ENCODE measurements around the gene HORMAD2. TPM values are rescaled to one million over a fixed set of nuclear protein-coding genes. Genes with fewer than 3 reads are reported as not detected.
"Not testable (repeated sequence)": the region's sequence is repeated elsewhere in the genome, so short reads cannot be mapped to it uniquely, and the experiment has no call there.

Gene HORMAD2
- total RNA-seq, 1 donor from 2014 or later = 0.16 TPM

DNA sequence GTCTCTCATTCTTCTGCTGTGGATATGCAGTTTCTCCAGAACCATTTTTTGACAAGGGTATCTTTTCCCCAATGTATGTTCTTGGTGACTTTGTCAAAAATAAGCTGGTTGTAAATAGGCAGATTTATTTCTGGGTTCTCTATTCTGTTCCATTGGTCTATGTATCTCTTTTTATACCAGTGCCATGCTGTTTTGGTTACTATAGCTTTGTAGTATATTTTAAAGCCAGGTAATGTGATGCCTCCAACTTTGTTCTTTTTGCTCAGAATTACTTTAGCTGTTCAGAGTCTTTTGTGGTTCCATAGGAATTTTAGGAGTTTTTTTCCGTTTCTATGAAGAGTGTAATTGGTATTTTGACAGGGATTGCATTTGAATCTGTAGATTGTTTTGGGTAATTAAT lies 12.4 kb downstream of the HORMAD2 start:
- intact Hi-C loops (cut with DNase I) = loop anchor here (5.0 kb wide), 1 partner anchor 460 kb away; no protein-coding TSS in a partner anchor
- no peak for DNase-seq (ENCODE audit: low spot score)

DNA sequence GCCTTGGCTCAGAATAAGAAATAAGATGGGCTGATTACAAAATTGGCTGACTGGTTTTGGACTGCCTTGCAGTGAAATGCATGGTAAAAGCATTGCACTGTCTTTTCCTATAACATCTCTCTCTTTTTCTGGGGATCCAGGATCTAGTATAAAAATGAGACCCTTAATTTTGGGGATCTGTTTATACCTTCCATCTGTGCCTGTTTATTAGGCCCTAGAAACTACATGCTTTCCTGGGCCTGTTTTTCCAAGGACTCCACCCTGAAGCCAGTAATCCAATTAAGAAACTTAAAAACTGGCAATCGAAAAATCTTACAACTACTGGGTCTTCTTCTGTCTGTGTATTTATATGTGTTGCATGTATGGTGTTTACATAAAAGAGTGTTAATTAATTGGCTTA lies 14.5 kb downstream of the HORMAD2 start:
- DNase-seq (ENCODE audit: low spot score) = no peak
- intact Hi-C loops (cut with DNase I) = loop anchor here (5.0 kb wide), 1 partner anchor 463 kb away; no protein-coding TSS in a partner anchor

DNA sequence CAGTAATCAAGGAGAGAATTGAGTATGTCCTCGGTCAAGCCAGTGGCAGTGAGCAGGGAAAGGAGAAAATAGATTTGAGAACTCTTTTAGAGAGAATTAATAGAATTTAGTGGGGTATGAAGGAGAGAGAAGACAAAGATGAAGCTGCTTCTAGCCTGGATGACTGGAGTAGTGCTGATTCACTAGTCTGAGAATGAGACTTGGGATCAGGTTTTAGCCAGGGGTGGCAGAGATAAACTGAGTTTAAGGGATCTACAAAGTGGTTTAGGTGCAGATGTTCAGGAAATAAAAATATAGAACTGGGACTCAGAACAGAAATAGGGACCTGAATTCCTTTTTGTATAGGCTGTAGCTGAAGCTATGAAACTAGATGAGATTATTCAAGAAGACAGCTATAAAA lies 17.6 kb downstream of the HORMAD2 start:
- intact Hi-C loops (cut with DNase I) = no loop called here
- no peak for DNase-seq (ENCODE audit: low spot score)

DNA sequence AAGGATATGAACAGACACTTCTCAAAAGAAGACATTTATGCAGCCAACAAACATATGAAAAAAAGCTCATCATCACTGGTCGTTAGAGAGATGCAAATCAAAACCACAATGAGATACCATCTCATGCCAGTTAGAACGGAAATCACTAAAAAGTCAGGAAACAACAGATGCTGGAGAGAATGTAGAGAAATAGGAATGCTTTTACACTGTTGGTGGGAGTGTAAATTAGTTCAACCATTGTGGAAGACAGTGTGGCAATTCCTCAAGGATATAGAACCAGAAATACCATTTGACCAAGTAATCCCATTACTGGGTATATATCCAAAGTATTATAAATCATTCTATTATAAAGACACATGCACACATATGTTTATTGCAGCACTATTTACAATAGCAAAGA lies 20.5 kb downstream of the HORMAD2 start:
- intact Hi-C loops (cut with DNase I); DNase-seq (ENCODE audit: low spot score): not testable (repeated sequence)

DNA sequence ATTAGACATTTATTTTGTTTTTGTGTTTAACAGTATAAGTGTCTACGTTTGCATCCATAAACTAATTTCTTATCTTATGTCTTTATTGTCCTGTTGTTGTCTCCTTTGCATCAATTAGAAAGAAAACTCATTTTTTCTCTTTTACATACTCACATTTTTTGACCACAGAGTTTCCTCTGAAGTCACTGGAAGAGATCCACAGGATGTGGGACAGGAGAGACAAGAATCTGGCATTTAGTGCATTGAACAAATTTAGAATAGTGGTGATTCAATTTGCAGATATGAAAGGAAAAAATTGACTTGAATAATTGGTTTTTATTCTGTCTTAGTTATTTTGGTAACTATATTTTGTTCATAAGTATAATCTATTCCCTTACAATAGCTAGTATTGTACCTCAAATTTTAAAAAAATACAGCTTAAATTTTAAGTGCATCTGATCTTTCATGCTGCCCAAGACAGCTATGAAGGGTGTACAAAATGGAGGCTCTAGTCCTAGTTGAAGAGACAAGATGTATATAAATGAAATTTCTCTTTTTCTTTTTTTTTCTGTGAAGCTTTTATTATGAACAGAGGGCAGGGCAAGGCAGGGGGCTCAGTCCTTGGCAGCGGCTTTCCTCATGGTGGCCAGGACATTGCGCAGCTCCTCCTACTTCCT lies 24.4 kb downstream of the HORMAD2 start:
- intact Hi-C loops (cut with DNase I) = loop anchor here (5.0 kb wide), 1 partner anchor 283 kb away; the partner anchor contains the start of gene RNF215
- no peak for DNase-seq (ENCODE audit: low spot score)

DNA sequence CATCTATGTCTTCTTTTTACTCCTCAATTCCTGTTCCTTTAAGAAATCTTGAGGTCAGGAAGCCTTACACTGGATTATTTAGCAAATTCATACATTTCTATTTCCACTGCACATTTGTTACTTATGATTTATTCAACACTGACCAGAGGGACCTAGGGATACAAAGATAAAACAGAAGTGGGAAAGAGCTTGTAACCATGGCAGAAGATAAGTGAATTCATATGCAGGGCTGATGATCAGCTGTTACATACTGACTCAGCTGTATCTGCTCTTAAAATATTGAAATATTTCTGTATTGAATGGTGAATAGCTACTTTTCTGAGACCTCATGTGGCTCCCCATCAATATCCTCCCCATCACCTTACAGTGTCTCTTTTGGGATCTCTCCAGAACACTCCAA lies 25.2 kb downstream of the HORMAD2 start:
- no peak for DNase-seq (ENCODE audit: low spot score)
- intact Hi-C loops (cut with DNase I) = loop anchor here (5.0 kb wide), 1 partner anchor 282 kb away; the partner anchor contains the start of gene RNF215

DNA sequence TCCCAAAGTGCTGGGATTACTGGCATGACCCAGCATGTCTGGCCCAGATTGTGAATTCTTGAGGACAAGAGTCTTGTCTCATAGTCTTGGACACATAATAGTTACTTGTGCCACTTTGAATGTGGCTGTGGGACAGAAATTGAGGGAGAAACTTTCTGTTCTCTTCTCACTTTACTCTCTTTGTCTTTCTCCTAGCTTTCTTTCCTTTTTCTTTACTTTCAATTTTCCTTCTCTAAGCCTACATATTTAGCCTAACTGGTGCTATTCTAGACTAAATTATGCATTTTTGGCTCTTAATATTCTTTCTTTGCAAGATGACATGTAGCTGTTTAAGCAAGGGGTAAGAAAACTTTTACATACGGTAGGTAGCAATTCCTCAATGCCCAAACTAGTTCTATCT lies 33.2 kb downstream of the HORMAD2 start:
- intact Hi-C loops (cut with DNase I) = loop anchor here (10.0 kb wide), 1 partner anchor 371 kb away; no protein-coding TSS in a partner anchor

DNA sequence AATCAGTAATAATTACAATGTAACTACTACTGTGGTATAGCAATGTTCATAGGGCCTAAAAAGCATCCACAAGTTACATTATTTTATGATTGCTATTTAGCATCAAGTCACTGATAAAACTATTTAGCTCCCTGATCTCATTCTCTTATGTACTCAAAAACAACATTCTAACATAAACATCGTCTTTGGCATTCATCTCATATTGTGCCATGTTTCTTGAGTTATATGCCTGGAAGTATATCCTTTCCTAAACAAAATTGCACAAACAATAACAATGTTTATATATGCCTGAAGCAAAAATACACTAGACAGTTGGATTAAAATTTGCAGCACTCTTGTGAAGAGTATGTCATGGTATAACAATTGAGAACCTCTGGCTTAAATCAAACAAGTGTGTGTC lies 34.1 kb downstream of the HORMAD2 start:
- DNase-seq (ENCODE audit: low spot score) = no peak
- intact Hi-C loops (cut with DNase I) = loop anchor here (10.0 kb wide), 1 partner anchor 370 kb away; no protein-coding TSS in a partner anchor

More for the DNA sequence above, 33.2 kb downstream of the HORMAD2 start:
- DNase-seq (ENCODE audit: low spot score) = no peak

DNA sequence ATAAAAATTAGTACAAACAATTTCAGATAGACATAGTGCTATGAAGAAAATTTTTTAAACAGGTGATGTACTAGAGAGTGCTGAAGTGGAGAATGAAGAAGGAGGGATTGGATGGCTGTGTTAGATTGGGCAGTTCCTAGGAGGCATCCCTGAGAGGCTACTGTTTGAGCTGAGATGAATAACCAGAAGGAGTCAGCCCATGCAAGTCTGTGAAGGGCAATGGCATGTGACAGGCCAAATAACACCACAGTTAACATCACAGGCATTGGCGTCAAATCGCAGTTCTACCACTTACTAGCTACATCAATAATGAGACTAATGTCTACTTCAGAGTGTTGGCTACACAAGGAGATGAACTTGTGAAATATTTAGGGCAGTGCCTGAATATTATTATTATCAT lies 35.4 kb downstream of the HORMAD2 start:
- DNase-seq (ENCODE audit: low spot score) = no peak
- intact Hi-C loops (cut with DNase I) = loop anchor here (10.0 kb wide), 1 partner anchor 369 kb away; no protein-coding TSS in a partner anchor

DNA sequence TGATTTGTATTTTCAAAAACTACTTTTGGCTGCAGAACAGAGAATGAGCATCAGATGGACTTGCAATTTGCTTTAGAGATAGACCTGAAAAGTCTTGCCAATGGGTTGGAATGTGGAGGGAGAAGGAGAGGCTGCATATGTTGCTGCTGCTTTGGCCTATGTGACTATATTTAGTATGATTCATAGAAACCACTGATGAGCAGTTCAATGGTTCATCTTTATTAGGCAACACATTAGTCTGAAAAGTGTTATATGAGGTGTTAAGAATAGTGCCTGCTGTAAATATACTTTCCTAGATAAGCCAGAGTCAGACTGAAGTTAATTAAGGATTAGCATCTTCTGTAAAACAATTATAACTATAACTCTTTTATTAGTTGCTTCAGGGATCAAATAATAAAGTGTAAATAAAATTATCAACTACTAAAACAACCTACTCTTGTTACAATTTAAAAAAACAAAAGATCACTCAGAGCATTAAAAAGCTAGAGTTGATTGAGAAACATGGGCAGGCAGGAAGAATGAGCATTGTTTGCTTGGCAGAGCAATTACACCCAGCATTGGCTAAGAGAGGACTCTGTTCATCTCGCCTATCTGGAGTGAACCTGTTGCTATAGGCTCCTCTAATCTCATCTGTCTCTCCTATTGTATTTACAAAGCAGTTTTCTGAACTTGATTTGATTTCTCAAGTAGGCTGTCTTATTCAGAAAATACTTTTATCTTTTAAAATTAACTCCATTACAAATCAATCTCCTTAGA lies 36.3 kb downstream of the HORMAD2 start:
- no peak for DNase-seq (ENCODE audit: low spot score)
- intact Hi-C loops (cut with DNase I) = loop anchor here (10.0 kb wide), 1 partner anchor 368 kb away; no protein-coding TSS in a partner anchor

DNA sequence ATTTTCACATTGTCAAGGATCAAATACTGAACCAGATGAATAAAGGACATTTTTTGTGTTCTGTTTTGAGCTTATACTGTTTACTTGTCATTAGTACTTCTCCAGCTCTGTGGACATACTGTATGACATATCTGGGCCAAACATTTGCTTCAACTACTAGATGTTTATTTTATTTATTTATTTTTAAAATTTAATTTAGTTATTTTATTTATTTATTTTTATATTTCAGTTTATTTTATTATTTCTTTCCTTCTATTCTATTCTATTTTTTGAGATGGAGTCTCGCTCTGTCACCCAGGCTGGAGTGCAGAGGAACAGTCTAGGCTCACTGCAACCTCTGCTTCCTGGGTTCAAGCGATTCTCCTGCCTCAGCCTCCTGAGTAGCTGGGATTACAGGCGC lies 37.0 kb downstream of the HORMAD2 start:
- intact Hi-C loops (cut with DNase I) = loop anchor here (10.0 kb wide), 1 partner anchor 368 kb away; no protein-coding TSS in a partner anchor
- no peak for DNase-seq (ENCODE audit: low spot score)

DNA sequence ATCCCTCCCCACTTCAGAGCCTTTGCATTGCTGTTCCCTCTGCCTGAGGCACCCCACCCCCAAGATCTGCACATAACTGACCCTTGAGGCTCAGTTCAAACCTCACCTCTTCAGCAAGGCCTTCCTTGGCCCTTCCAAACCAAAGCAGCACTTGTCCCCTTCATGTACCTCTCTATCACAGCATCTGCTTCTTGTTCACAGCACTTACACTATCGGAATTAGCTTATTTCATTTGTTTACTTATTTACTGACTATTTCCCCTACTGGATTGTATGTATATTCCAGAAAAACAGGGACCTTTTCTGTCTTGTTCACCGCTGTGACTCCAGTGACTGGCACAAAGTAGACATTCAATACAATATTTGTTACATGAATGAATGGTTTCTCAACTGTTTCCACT lies 38.0 kb downstream of the HORMAD2 start:
- intact Hi-C loops (cut with DNase I) = loop anchor here (10.0 kb wide), 1 partner anchor 367 kb away; no protein-coding TSS in a partner anchor
- no peak for DNase-seq (ENCODE audit: low spot score)

DNA sequence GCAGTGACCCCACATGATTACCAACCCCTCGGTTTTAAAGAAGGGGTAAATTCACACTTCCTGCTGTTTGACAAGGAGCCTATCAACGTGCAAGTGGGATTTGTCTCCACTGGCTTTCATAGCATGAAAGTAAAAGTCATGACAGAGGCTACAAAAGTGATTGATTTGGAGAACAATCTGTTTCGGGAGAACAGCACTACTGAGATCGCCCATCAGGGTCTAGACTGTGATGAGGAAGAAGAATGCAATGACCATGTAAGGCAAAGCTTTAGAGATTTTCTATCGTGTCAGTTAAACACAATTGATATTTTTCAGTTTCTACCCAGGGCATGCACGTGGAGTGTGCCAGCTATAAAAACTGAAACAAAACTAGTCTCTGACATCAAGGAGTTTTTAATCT lies 41.7 kb downstream of the HORMAD2 start:
- no peak for DNase-seq (ENCODE audit: low spot score)
- intact Hi-C loops (cut with DNase I) = no loop called here

DNA sequence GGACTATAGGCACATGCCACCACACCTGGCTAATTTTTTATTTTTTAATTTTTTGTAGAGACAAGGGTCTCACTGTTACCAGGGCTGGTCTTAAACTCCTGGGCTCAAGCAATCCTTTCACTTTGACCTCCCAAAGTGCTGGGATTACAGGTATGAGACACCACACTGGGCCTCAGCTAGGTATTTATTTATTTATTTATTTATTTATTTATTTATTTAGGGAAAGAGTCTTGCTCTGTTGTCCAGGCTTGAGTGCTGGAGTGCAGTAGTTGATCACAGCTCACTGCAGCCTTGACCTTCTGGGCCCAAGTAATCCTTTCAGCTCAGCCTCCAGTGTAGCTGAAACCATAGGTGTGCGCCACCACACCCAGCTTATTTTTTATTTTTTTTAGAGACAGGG lies 43.2 kb downstream of the HORMAD2 start:
- intact Hi-C loops (cut with DNase I) = no loop called here
- DNase-seq (ENCODE audit: low spot score) = no peak

DNA sequence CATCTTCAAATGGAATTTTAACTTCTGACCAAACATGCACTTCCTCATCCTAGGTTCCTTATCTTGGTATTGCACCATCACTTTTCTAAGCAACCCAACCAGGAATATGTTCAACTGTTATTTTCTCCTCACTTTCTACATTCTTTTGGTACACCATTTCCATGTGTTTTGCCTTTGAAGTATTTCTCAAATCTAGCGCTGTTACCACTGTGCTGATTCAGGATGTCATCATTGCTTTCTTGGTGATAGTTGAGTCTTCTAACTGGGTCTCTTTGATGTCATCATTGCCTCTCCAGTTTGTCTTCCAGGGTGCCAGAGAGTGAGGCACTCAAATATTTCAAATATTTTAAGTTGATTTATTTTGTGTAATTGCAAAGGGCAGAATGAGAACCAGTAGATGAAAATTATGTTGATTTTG lies 47.5 kb downstream of the HORMAD2 start:
- DNase-seq (ENCODE audit: low spot score) = no peak
- intact Hi-C loops (cut with DNase I) = no loop called here

DNA sequence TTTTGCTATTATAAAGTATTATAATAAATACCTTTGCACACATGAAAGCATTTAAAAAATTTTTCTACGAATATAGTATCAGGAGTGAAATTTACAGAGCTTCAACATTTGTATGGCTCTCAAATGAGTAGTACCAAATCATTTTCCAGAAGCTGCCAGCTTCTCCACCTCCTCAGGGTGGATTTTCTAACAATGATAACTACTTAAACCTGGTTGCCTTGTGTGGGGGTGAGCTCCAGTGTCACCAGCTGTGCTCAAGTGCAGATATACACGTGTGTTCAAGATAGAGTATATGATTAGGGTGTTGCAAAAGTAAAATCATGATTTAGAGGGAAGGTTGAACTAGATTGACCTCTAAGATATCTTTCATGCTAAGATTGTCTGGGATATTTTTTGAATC lies 48.2 kb downstream of the HORMAD2 start:
- no peak for DNase-seq (ENCODE audit: low spot score)
- intact Hi-C loops (cut with DNase I) = no loop called here

DNA sequence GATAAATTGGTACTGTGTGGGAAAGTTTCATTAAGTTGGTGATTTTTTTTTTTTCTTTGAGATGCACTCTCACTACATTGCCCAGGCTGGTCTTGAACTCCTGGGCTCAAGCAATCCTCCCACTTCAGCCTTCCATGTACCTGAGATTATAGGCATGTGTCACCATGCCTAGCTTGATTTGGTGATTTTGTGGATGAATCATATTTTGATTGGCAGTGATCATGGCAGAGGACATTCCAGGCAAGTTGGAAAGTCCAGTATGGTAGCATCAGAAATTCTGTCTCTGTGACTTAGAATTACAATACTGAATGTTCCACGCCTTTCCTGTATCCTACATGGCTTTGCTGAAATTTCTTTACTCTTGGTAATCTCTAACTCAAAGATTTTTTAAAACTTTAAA lies 49.4 kb downstream of the HORMAD2 start:
- intact Hi-C loops (cut with DNase I) = no loop called here
- no peak for DNase-seq (ENCODE audit: low spot score)

DNA sequence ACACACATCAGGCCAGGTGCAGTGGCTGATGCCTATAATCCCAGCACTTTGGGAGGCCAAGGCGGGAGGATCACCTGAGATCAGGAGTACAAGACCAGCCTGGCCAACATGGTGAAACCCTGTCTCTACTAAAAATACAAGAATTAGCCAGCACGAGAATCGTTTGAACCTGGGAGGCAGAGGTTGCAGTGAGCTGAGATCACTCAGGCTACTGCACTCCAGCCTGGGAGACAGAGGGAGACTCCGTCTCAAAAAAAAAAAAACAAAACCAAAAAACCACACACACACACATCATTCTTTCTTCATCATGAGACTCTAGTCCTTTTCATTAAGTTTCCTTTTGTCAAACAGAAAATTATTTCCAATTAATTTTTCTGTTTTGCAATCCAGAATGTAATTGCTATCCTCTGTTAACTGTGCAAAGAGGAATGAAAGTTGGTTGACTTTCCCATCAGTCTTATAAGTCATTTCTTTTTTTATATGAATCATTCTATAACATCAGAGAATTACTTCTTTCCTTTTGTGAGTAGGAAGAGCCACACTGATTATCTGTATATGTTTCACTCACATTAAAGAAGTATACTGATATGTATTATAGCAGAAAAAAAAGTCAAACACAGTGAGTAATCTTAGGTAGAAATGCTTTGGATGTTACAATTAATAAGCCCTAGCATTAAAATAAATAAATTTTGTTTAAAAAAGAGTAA lies 52.2 kb downstream of the HORMAD2 start:
- intact Hi-C loops (cut with DNase I) = no loop called here
- no peak for DNase-seq (ENCODE audit: low spot score)

DNA sequence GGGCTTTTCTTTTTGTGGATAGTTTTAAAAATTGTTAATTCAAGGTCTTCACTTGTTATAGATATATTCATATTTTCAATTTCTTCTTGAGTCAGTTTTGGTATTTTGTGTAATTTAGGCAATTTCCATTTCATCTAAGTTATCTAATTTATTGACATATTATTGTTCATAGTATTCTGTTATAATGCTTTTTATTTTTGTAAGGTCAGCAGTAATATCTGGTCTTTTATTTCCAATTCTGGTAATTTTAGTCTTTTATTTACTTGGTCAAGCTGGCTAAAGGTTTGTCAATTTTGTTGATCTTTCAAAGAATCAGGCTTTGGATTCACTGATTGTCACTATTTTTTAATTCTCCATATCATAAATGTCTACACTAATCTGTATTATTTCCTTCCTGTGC lies 60.1 kb downstream of the HORMAD2 start:
- no peak for DNase-seq (ENCODE audit: low spot score)
- intact Hi-C loops (cut with DNase I) = no loop called here

DNA sequence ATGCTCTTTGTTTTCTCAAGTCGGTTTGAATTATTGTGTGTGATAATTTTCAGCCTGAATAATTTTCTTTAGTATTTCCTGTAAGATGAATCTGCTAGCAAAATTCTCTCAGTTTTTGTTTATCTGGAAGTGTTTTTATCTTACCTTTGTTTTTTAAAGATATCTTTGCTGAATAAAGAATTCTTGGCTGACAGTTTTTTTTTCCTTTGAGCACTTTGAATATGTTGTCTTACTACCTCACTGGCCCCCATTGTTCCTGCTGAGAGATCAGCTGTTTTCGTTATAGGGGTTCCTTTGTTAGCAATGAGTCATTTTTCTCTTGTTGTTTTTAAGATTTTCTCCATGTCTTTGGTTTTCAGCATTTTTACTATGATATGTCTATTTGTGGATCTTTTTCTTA lies 63.0 kb downstream of the HORMAD2 start:
- intact Hi-C loops (cut with DNase I) = no loop called here
- no peak for DNase-seq (ENCODE audit: low spot score)

All from cardiac septum (tissue), 1 donor.